Measurements from ENCODE around the gene KRTAP10-2.
"Not testable (repeated sequence)": the region's sequence is repeated elsewhere in the genome, so short reads cannot be mapped to it uniquely, and the experiment has no call there.

KRTAP10-2 gene

DNA sequence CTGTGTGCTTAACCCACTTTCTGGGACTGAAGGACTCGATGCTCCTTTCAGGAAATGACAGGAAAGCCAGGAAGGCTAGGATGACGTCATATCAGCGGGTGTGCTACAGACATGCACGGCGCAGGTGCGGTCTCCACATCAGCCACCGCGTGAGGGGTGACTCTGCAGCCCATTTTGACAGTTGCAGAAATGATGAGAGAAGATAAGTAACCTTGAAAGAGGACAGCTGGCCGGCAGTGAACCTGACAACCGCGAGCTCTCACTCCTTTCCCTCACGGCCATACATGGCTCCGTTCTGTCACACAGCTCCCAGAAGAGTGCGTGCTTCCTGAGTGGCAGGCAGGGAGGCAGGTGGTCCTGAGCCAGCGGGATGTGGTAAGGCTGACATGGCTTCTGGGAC lies 30.8 kb upstream of the KRTAP10-2 start:
- DNase-seq: no peak

DNA sequence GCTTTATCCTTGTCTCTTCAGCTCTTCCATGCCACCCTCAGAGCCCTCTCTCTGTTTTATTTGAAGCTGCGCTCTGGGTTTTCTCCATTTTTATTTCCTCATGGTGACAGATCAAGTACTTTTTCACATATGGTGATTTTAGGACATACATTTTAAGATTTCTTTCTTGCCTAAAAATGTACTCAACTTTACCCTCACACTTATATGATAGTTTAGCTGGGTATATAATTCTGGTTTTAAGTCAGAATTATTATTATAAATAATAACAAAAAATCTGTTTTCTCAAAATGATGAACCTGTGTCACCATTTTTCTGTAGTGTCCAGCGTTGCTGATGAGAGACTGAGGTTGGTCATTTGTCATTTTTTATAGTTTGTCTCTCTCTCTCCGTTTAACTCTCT lies 29.9 kb upstream of the KRTAP10-2 start:
- no peak for DNase-seq

DNA sequence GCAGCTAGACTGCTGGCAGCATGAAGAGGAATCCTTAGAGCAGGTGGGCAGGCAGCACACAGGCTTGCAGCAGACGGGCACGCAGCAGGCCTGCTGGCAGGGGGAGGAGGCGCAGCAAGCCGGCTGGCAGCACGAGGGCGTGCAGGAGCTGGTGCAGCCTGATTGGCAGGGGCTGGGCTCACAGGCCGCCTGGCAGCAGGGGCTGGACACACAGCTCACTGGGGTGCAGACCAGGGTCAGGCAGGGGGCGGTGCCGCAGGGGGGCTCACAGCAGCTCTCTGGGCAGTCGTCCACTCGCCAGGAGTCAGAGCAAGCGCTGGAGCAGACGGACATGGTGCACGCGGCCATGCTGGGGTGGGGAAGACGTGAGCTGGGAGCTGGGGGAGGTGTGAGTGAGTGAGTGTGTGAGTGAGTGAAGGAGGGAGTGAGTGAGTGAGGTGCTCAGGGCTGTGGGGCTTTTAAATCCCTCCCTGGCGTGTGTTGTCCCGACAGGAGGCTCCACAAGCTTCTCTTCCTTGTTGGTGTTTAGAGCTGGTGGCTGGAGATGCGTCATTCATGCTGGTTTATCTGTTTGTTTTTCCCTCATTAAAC lies 29.0 kb upstream of the KRTAP10-2 start, which contains the start of gene KRTAP10-5:
KRTAP10-5 (minus strand) TSS at position 374 of the 591 bp plus-strand sequence; CDS start at position 348, 26 bp downstream.
- DNase-seq: not testable (repeated sequence)

DNA sequence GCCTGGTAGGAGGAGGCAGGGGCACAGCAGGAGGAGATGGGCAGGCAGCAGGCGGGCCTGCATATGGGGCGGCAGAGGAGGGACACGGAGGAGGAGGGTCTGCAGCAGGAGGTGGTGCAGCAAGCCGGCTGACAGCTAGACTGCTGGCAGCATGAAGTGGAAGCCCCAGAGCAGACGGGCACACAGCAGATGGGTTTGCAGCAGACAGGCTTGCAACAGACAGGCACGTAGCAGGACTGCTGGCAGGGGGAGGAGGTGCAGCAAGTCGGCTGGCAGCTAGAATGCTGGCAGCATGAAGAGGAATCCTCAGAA lies 28.5 kb upstream of the KRTAP10-2 start:
- DNase-seq: no peak

DNA sequence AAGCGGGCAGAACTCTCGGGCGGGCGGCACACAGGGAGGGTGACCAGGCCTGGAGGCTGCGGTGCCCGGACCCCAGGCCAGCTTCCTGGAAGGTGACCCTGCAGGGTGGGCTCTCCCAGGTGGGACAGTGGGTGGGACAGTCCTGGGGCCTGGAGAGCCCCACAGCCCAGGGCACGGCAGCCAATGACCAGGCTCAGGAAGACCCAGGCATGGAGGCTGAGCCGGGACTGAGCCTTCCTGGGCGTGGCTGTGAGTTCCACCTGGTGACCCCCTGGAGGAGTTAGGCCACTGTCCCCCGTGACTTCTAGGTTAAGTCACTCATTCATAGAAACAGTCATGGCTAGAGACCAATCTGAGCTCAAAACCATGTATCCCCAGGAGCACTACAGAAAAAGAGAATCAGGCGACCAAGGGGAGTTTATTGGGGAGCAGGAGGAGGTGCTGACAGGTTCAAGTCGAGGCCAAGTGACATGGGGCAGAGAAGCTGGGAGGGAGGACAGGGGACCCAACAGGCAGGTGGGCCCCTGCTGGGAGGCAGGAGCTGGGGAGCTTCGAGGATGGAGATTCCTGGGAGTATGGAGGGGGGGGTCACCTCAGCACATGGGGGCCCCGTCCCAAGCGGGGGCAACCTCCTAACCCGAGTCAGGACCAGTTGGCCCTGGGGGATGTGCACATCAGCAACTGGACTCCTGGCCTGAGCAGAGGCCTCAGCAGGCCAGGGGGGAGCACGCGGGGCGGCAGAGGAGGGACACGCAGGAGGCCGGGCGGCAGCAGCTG lies 27.9 kb upstream of the KRTAP10-2 start:
- DNase-seq: no peak

DNA sequence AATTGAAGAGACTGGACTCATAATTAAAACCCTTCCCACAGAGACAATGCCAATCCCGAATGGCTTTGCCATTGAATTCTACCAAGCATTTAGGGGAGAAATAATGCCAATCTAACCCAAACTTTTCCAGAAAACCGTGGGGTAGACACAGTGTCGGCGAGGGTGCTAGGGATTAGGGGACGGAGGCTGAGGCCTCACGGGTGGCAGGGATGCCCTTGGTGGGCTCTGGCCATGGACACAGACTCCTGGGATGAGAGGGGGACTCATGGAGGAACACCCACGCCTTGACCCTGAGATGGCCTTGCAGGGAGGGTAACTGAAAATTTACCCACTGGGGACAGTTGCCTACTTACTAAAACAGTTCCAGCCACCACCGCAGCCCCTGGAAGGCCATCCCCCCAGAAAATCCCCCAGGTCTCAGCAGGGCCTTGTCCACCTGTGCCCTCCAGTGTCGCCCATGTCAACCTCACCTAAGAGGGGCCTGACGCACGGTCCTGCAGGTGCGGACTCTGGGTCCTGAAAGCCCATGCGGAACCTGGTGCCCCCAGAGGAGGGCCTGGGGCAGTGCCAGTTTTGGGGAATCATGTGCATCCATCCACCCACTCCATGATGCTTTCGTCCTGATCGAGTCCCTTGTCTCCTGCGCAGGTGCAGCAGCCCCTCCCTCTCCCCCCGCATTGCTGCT lies 27.2 kb upstream of the KRTAP10-2 start:
- DNase-seq: no peak

DNA sequence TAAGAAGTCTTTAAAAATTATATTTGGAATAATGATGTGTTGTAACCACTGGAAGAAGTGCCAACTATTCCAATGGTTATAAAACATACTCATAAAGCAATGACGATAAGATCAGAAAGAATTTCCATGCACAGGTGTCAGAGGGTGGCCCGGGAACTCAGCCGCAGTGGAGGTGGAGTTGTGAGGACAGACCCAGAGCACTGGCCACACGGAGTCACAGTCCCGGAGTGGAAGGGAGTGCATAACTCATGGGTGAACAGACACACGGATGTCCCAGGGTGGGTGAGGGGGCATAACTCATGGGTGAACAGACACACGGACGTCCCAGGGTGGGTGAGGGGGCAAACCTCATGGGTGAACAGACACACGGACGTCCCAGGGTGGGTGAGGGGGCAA lies 24.7 kb upstream of the KRTAP10-2 start:
- DNase-seq: no peak

DNA sequence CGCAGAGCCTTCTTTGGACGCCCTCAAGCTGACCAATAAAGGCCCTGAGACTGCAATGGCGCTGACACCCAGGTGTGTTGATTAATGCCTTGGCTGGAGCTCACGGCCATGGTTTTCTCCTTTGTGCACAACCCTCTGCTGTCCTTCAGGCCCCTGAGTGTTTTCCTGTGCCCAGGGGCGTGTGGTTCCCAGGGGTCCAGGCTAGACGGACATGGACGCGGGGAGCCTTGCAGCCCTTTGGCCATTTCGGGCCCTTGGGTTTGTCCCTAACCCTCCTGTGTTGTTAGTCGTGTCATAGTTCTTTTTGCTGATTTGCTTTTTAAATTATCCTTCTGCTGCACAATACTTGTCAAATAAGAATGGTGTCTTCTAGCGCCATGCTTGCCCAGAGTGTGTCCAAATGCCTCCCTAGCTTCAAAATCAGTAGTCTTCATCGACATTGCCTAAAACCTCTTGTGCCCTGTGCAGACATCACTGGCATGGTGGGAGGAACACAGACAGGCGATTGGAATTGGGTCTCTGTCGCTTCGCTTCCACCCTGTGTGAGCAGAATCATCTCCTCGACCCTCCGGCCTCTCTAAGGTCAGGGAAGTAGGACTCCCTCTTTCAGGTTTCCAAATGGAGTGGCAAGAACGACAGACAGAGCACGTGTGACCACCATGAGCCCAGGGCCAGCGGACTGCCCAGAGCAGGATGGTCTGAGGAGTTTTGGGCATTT lies 24.2 kb upstream of the KRTAP10-2 start:
- no peak for DNase-seq

DNA sequence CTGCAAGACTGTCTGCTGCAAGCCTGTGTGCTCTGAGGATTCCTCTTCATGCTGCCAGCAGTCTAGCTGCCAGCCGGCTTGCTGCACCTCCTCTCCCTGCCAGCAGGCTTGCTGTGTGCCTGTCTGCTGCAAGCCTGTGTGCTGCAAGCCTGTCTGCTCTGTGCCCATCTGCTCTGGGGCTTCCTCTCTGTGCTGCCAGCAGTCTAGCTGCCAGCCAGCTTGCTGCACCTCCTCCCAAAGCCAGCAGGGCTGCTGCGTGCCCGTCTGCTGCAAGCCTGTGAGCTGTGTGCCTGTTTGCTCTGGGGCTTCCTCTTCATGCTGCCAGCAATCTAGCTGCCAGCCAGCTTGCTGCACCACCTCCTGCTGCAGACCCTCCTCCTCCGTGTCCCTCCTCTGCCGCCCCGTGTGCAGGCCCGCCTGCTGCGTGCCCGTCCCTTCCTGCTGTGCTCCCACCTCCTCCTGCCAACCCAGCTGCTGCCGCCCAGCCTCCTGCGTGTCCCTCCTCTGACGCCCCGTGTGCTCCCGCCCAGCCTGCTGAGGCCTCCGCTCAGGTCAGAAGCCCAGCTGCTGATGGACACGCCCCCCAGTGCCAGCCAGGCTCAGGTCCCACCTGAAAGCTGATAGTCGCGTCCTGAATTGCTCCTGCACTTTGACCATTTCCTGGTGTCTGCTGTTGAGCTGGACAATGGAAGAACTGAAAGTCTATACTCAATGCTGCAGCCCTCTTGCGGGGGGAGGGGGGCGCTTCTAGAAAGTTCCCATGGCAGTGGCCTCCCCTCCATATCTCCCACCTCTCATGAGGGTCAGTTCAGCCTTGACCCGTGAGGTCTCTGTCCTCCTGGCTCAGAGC lies 23.4 kb upstream of the KRTAP10-2 start:
- no peak for DNase-seq

DNA sequence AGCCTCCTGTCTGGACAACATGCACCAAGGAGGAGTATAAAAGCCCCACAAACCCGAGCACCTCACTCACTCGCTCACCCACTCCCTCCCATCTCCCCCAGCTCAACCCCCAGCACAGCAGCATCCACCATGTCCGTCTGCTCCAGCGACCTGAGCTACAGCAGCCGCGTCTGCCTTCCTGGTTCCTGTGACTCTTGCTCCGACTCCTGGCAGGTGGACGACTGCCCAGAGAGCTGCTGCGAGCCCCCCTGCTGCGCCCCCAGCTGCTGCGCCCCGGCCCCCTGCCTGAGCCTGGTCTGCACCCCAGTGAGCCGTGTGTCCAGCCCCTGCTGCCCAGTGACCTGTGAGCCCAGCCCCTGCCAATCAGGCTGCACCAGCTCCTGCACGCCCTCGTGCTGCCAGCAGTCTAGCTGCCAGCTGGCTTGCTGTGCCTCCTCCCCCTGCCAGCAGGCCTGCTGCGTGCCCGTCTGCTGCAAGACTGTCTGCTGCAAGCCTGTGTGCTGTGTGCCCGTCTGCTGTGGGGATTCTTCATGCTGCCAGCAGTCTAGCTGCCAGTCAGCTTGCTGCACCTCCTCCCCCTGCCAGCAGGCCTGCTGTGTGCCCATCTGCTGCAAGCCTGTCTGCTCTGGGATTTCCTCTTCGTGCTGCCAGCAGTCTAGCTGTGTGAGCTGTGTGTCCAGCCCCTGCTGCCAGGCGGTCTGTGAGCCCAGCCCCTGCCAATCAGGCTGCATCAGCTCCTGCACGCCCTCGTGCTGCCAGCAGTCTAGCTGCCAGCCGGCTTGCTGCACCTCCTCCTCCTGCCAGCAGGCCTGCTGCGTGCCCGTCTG lies 22.5 kb upstream of the KRTAP10-2 start, which contains the start of gene KRTAP10-4:
KRTAP10-4 (plus strand) TSS at position 100 of the 827 bp plus-strand sequence; CDS start at position 130, 30 bp downstream.
- DNase-seq: not testable (repeated sequence)

DNA sequence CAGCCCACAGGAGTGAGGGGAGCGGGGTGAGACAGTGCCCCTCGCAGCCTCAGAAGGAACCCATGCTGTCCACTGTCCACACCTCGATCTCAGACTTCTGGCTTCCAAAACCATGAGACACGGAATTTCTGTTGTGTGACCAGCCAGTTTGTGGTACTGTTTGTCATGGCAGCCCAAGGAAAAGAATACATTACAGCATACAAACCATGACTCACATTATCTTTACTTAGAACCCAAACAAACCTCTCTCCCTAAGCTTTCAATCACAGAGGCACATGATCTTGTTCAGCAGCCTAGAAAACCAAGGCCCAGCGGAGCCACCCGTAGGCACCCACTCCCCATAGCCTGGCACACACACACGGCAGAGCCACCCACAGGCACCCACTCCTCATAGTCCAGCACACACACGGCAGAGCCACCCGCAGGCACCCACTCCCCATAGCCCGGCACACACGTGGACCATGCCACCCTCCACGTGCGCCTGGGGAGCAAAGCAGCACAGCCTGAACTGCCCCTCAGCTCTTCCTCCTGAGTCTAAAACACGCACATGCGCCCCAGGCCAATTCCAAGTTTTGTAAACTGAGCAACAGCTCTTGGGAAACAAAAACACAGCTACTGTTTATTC lies 21.8 kb upstream of the KRTAP10-2 start:
- DNase-seq: no peak

DNA sequence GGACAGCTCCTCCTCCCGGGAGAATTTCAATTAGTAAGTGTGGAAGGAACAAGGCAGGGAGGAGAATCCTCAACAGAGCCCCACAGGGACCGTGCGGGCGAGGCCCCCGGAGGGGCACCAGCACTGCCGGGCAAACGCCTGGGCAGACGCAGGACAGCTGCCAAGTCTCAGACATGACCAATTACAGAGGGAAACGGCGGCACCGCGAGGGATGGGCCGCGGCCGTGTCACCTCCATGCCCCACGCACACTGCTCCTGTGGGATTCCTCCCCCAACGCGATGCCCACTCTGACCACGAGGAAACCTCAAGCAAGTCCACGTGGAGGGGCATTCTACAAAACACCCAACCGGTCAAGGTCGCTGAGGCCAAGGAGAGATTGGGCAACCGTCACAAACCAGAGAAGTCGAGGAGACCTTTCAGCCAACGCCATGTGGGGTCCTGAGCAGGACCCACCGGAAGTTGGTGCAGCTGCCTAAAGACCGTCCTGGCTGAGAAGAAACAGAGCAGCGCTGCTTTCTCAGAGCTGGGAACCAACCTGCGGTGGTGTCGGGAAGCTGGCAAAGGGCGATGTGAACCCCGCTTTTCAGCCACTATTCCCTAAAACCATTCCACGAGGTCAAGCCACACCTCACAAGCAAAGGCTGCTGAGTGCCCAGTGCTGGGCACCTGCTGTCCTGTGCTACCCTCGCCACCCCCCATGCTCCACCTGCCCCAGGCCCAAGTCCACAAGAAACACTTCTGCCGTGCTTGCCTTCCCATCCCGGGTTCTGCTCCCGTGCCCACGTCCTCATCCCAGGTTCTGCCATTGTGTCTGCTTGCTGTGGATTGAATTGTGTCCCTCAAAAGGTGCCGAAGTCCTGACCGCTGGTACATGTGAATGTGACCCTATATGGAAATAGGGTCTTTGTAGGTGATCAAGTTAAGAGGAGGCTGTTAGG lies 20.8 kb upstream of the KRTAP10-2 start:
- DNase-seq: no peak

DNA sequence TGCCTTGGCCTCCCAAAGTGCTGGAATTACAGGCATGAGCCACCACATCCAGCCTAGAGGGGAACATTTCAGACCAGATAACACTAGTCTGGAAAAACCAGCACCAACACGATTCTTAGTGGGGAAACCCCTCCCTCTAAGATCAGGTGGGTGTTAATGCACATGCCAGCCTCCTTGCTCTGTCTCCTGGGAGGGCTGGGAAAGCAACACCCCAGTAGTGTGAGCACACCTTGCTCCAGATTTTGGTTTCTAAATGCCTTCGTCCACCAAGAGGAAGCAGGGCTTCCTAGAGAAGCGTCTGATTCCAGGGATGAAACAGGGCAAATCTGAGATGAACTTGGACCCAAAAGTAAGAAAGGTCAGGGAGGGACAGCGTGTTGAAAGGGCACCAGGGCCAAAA lies 20.0 kb upstream of the KRTAP10-2 start:
- no peak for DNase-seq

DNA sequence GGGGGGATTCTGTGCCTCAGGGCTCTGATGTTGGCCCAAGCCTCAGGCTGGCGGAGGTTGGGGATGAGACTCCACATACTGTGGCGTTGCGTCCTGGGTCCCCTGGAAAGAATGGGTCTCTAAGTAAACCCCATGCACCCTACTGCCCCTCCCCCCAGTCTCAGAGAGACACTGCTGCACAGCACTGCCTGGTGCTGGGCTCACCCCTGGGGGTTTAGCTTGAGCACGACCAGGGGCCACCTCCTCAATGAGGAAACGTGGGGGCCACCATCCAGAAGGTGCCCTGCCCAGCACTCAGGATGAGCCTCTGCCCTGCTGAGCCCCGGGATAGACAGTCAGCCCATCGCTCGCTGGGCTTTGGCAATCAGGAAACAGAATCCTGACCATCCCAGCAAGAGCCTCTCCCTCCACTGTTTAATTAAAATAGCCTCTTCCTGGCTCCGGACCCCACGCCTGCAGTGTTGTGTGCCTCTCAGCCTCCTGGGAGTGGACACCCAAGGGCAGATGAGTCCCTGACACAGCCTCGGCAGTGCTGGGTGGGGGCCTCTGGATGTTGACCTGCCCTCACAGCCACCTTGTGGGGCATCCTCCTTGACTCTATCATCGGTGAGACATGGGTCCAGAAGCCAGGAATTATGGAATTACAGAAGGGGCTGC lies 18.7 kb upstream of the KRTAP10-2 start:
- no peak for DNase-seq

DNA sequence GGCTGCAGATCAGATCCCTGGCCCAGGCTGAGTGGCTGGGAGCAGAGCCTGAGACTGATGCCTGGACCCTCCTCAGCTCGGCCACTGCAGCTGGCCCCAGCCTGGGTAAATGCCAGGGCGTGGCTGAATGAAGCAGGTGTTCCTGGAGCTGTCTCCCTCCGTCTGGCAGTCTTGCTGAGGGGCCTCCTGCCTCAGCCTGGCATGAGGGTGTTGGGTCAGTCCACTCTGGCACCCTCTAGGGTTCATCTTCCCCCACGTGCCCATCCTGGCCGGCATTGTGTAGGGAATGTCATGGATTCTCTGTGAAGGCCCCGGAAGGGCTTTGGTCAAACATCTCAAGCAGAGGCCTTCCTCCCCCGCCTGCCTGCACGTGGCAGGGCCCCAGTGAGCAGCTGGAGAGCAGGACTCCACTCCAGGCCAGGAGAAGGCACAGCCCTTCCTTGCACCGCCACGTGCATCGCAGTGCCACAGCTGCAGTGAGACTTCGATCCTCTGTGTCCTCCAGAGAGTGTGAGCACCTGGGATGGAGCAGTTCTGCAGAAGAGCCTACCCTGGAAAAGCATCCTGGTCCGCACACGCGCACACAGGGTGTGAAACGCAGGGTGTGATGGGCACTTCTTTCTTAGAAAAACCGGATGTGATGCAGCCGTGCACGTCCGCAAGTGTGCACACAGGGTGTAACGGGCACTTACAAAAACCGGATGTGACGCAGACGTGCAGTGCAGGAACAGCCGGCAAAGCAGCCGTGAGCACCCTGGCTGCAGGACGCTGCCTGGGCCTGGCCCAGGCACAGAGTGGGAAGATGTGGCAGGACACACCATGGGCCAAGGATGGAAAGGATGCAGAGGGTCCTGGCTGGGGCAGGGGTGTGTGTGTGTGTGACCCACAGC lies 17.6 kb upstream of the KRTAP10-2 start:
- no peak for DNase-seq

DNA sequence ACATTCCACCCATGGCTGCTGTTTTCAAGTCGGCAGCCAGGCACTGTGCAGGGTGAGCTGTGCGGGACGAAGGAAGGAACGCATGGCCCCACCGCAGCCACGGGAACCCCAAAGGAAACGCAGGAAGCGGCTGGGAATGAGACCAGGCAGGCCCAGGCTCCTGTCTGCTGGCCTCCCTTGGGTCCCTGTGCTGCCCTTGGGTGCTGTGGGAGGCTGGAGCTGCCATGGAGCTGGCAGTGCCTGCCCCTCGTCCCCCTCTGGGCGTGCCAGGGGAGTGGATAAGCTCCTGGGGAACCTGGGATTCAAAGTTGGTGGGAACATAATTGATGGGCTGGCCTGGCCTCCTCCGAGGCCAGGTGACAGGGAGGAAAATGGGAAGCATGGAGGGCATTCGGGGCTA lies 17.0 kb upstream of the KRTAP10-2 start:
- DNase-seq: no peak

DNA sequence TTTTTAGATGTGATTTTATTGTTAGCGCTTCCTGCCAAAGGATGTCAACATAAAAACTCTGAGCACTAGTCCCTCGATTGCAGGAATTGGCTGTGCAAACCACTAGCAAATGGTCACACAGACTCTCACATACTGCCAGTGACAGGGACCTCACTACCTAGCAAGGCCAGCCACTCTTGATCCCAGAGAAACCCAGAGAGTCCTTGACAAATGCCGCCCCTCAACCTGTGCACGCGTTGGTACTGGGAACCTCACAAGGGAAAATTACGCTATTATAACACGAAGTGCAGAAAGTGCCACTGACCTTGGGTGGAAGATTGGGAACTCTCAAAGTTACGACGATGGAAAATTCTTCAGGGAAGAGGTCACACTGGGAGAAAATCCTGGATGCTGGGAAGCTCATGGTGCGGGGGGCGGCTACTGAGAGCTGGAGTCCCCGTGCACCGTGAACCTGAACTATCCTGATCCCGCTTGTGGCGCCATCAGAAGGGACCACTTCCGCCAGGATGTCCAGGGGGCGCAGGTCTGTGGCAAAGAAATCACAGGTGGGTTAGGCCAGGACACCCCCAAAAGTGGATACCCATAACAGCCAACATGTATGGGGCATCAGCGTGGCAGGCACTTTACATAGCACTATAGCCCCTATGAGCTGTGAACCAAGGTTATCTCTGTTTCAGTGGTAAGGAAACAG lies 16.3 kb upstream of the KRTAP10-2 start:
- no peak for DNase-seq

DNA sequence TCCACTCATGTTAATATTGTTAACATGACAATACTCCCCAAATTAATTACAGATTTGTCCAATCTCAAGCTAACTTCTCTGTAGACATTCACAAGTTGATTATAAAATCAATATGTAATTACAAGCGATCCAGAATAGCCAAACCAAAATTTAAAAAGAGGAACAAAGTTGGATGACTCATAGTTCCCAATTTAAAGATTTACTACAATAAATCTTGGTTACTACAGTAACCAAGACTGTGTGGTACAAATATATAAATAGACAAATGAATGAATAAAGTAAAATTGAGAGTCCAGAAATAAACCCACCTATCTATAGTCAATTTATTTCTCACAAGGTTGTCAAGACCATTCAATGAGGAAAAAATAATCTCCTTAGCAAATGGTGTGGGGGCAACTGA lies 15.1 kb upstream of the KRTAP10-2 start:
- no peak for DNase-seq

Data from NCI-H1048 (cell line).